SK-N-SH treated with all-trans-retinoic acid at 6 μM for 48 hours (cell line): ENCODE data around the gene SOX5.

Experiments used
- ATAC-seq: fragments of 200-7000 bp; cut with Tn5 transposase; 3 replicates; pipeline ENCODE4 v1.9.1; 2020; ENCODE audit warnings: mild to moderate bottlenecking, moderate library complexity
- BACH2 ChIP-seq: fragments of 250-450 bp; sonication (Bioruptor Pico); IDR thresholded peaks from 2 replicates; pipeline ENCODE4 v1.9.0; 2021; ENCODE audit warnings: mild to moderate bottlenecking, borderline replicate concordance
- CREB5 ChIP-seq: fragments of 250-450 bp; sonication (Bioruptor Pico); IDR thresholded peaks from 2 replicates; pipeline ENCODE4 v1.5.1; 2020; ENCODE audit warnings: low read depth, mild to moderate bottlenecking, moderate library complexity
- CSDC2 ChIP-seq: fragments of 250-450 bp; sonication (Bioruptor Pico); IDR thresholded peaks from 2 replicates; pipeline ENCODE4 v1.5.0; 2020; ENCODE audit warnings: mild to moderate bottlenecking, moderate library complexity
- GLIS3 ChIP-seq: fragments of 250-450 bp; sonication (Bioruptor Pico); IDR thresholded peaks from 2 replicates; pipeline ENCODE4 v1.5.0; 2020; ENCODE audit warnings: mild to moderate bottlenecking, moderate library complexity
- ISL1 ChIP-seq: fragments of 250-450 bp; sonication (Bioruptor Pico); IDR thresholded peaks from 2 replicates; pipeline ENCODE4 v2.1.2; 2022; ENCODE audit warnings: mild to moderate bottlenecking, moderate library complexity
- OSR1 ChIP-seq: fragments of 250-450 bp; sonication (Bioruptor Pico); IDR thresholded peaks from 2 replicates; pipeline ENCODE4 v1.8.0; 2022; ENCODE audit warnings: moderate library complexity, mild to moderate bottlenecking, inconsistent platforms
- PPARA ChIP-seq: fragments of 250-450 bp; sonication (Bioruptor Pico); IDR thresholded peaks from 2 replicates; pipeline ENCODE4 v1.5.0; 2020; ENCODE audit warnings: mild to moderate bottlenecking, borderline replicate concordance
- RARB ChIP-seq: fragments of 250-450 bp; sonication (Bioruptor Pico); IDR thresholded peaks from 2 replicates; pipeline ENCODE4 v1.8.0; 2021; ENCODE audit warnings: mild to moderate bottlenecking, moderate library complexity
- SNAI2 ChIP-seq: fragments of 250-450 bp; sonication (Bioruptor Pico); IDR thresholded peaks from 2 replicates; pipeline ENCODE4 v1.5.0; 2020; ENCODE audit warnings: mild to moderate bottlenecking, moderate library complexity
- TCF4 ChIP-seq: fragments of 250-450 bp; sonication (Bioruptor Pico); IDR thresholded peaks from 2 replicates; pipeline ENCODE4 v1.8.0; 2021; ENCODE audit warnings: mild to moderate bottlenecking, moderate library complexity, borderline replicate concordance
- TOX ChIP-seq: fragments of 250-450 bp; sonication (Bioruptor Pico); IDR thresholded peaks from 2 replicates; pipeline ENCODE4 v1.8.0; 2021; ENCODE audit warnings: mild to moderate bottlenecking, moderate library complexity, borderline replicate concordance
- TSHZ2 ChIP-seq: fragments of 250-450 bp; sonication (Bioruptor Pico); IDR thresholded peaks from 2 replicates; pipeline ENCODE4 v1.5.0; 2020; ENCODE audit warnings: mild to moderate bottlenecking, moderate library complexity
- ZC3H10 ChIP-seq: fragments of 250-450 bp; sonication (Bioruptor Pico); IDR thresholded peaks from 2 replicates; pipeline ENCODE4 v1.5.1; 2021; ENCODE audit warnings: mild to moderate bottlenecking, moderate library complexity
- ZFP3 ChIP-seq: fragments of 250-450 bp; sonication (Bioruptor Pico); IDR thresholded peaks from 2 replicates; pipeline ENCODE4 v1.5.0; 2020; ENCODE audit warnings: mild to moderate bottlenecking, moderate library complexity
- ZFP30 ChIP-seq: fragments of 450-650 bp; formaldehyde crosslinking; IDR thresholded peaks from 2 replicates; pipeline ENCODE4 v1.5.0; 2022; ENCODE audit warnings: mild to moderate bottlenecking, moderate library complexity
- ZNF565 ChIP-seq: fragments of 450-650 bp; formaldehyde crosslinking; conservative IDR thresholded peaks from 2 replicates; pipeline ENCODE4 v1.5.0; 2020; ENCODE audit warnings: low read depth, mild to moderate bottlenecking, moderate library complexity
- ZNF70 ChIP-seq: fragments of 450-650 bp; formaldehyde crosslinking; IDR thresholded peaks from 2 replicates; pipeline ENCODE4 v1.5.0; 2020; ENCODE audit warnings: mild to moderate bottlenecking, moderate library complexity
- ZNF8 ChIP-seq: fragments of 450-650 bp; formaldehyde crosslinking; IDR thresholded peaks from 2 replicates; pipeline ENCODE4 v1.5.0; 2020; ENCODE audit warnings: mild to moderate bottlenecking, moderate library complexity
- TF ChIP-seq, protein P1 (sequence below): fragments of 250-450 bp; sonication (Bioruptor Pico); IDR thresholded peaks from 2 replicates; pipeline ENCODE4 v1.8.0; 2020; ENCODE audit warnings: mild to moderate bottlenecking, moderate library complexity, borderline replicate concordance
- TF ChIP-seq, protein P2 (sequence below): fragments of 250-450 bp; sonication (Bioruptor Pico); IDR thresholded peaks from 2 replicates; pipeline ENCODE4 v1.8.0; 2021; ENCODE audit warnings: low read depth, mild to moderate bottlenecking, moderate library complexity, borderline replicate concordance
- TF ChIP-seq, protein P3 (sequence below): fragments of 250-450 bp; sonication (Bioruptor Pico); IDR thresholded peaks from 2 replicates; pipeline ENCODE4 v1.5.1; 2021; ENCODE audit warnings: mild to moderate bottlenecking, moderate library complexity

The SOX5 gene

GRCh38 chr12:23941780-23942179, 7.7 kb downstream of the SOX5 start:
- ATAC-seq, result no peak
- TF ChIP-seq, protein P1, sequence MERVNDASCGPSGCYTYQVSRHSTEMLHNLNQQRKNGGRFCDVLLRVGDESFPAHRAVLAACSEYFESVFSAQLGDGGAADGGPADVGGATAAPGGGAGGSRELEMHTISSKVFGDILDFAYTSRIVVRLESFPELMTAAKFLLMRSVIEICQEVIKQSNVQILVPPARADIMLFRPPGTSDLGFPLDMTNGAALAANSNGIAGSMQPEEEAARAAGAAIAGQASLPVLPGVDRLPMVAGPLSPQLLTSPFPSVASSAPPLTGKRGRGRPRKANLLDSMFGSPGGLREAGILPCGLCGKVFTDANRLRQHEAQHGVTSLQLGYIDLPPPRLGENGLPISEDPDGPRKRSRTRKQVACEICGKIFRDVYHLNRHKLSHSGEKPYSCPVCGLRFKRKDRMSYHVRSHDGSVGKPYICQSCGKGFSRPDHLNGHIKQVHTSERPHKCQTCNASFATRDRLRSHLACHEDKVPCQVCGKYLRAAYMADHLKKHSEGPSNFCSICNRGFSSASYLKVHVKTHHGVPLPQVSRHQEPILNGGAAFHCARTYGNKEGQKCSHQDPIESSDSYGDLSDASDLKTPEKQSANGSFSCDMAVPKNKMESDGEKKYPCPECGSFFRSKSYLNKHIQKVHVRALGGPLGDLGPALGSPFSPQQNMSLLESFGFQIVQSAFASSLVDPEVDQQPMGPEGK (CRISPR knock-in tag), result no peak
- TF ChIP-seq RARB (CRISPR knock-in tag) (no peak), BACH2 (no peak), ISL1 (CRISPR knock-in tag) (no peak), ZNF70 (CRISPR knock-in tag) (no peak), CSDC2 (CRISPR knock-in tag) (no peak), OSR1 (CRISPR knock-in tag) (no peak), ZC3H10 (CRISPR knock-in tag) (no peak), ZNF8 (CRISPR knock-in tag) (no peak), PPARA (CRISPR knock-in tag) (no peak), TOX (CRISPR knock-in tag) (no peak), SNAI2 (CRISPR knock-in tag) (no peak), ZFP30 (CRISPR knock-in tag) (no peak), GLIS3 (CRISPR knock-in tag) (no peak), CREB5 (CRISPR knock-in tag) (no peak), TSHZ2 (no peak), ZNF565 (no peak), ZFP3 (CRISPR knock-in tag) (no peak)
- TF ChIP-seq, protein P2, sequence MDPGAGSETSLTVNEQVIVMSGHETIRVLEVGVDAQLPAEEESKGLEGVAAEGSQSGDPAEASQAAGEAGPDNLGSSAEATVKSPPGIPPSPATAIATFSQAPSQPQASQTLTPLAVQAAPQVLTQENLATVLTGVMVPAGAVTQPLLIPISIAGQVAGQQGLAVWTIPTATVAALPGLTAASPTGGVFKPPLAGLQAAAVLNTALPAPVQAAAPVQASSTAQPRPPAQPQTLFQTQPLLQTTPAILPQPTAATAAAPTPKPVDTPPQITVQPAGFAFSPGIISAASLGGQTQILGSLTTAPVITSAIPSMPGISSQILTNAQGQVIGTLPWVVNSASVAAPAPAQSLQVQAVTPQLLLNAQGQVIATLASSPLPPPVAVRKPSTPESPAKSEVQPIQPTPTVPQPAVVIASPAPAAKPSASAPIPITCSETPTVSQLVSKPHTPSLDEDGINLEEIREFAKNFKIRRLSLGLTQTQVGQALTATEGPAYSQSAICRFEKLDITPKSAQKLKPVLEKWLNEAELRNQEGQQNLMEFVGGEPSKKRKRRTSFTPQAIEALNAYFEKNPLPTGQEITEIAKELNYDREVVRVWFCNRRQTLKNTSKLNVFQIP (CRISPR knock-in tag), result no peak

GRCh38 chr12:23938422-23938821, 11.0 kb downstream of the SOX5 start:
- no peak for ATAC-seq
- TF ChIP-seq TCF4 (CRISPR knock-in tag) (no peak), ZNF8 (CRISPR knock-in tag) (no peak), CREB5 (CRISPR knock-in tag) (no peak), CSDC2 (CRISPR knock-in tag) (no peak), GLIS3 (CRISPR knock-in tag) (no peak), ZFP3 (CRISPR knock-in tag) (no peak), TSHZ2 (no peak)
- TF ChIP-seq, protein P3, sequence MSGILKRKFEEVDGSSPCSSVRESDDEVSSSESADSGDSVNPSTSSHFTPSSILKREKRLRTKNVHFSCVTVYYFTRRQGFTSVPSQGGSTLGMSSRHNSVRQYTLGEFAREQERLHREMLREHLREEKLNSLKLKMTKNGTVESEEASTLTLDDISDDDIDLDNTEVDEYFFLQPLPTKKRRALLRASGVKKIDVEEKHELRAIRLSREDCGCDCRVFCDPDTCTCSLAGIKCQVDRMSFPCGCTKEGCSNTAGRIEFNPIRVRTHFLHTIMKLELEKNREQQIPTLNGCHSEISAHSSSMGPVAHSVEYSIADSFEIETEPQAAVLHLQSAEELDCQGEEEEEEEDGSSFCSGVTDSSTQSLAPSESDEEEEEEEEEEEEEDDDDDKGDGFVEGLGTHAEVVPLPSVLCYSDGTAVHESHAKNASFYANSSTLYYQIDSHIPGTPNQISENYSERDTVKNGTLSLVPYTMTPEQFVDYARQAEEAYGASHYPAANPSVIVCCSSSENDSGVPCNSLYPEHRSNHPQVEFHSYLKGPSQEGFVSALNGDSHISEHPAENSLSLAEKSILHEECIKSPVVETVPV (CRISPR knock-in tag), result no peak
